Adrenal gland (tissue), 12 donors: ENCODE data around the gene GRK3. TPM values are rescaled to one million over a fixed set of nuclear protein-coding genes. Genes with fewer than 3 reads are reported as not detected.

Experiments used
- DNase-seq, 7 donors: peaks; one replicate each; pipeline ENCODE4 v3.0.0-alpha.2; 2019 to 2020
- H3K27ac ChIP-seq, 5 donors: fragments of 200-600 bp; sonication (generic) in 4 of 5; 1 replicate in 3 of 5; 2 replicates in 2 of 5; pipeline versions ENCODE4 v1.5.1 to v1.8.0; 2016 to 2020; ENCODE audit warnings: mild to moderate bottlenecking in 1 of 5
- H3K27me3 ChIP-seq: fragments of 200-600 bp; 2 replicates; pipeline ENCODE4 v1.8.0; 2021
- H3K36me3 ChIP-seq, 2 donors: fragments of 200-600 bp; replicated peaks in 1 of 2; 1 replicate in 1 of 2; 2 replicates in 1 of 2; pipeline versions ENCODE4 v1.5.1 to v1.8.0; 2018 to 2022
- H3K4me1 ChIP-seq, 2 donors: fragments of 200-600 bp; replicated peaks in 1 of 2; 1 replicate in 1 of 2; 2 replicates in 1 of 2; pipeline versions ENCODE4 v1.5.1 to v1.8.0; 2018 to 2021
- H3K4me3 ChIP-seq, 4 donors: fragments of 200-600 bp; sonication (generic) in 3 of 4; one replicate each; pipeline ENCODE4 v1.5.1; 2016 to 2018
- H3K9me3 ChIP-seq, 3 donors: fragments of 200-600 bp; sonication (generic) in 1 of 3; replicated peaks in 1 of 3; 1 replicate in 2 of 3; 2 replicates in 1 of 3; pipeline versions ENCODE4 v1.5.1 to v1.8.0; 2016 to 2021
- CTCF ChIP-seq, 6 experiments: fragments of 450-650 bp in 4 of 6; fragments of 200-600 bp in 2 of 6; sonication (generic) in 1 of 6; IDR thresholded peaks; 1 replicate in 5 of 6; 2 replicates in 1 of 6; pipeline versions ENCODE4 v1.5.1 to v1.8.0; 2016 to 2021; ENCODE audit warnings: antibody characterized with exemption in 6 of 6, mild to moderate bottlenecking in 2 of 6, moderate library complexity in 1 of 6
- POLR2A ChIP-seq, 2 donors: fragments of 450-650 bp; IDR thresholded peaks; one replicate each; pipeline ENCODE4 v1.6.1; 2017; ENCODE audit warnings: antibody characterized with exemption in 2 of 2, mild to moderate bottlenecking in 2 of 2, moderate library complexity in 1 of 2
- WGBS, 4 donors: extraction: QIAGEN DNeasy Blood & Tissue Kit in 2 of 4; methylation state at CpG; one replicate each; pipeline versions ENCODE4 v1.1.5 to v1.1.7; 2013 to 2017; 5-methylcytosine and 5-hydroxymethylcytosine counted together
- intact Hi-C, 2 donors: fragments of 100-400 bp; cut with DNase I; formaldehyde crosslinking; loops; one replicate each; pipeline versions ENCODE4 v1.14.1 to v1.15.0; 2022 to 2023
- polyA plus RNA-seq, 3 donors: library from polyadenylated mRNA; stranded (reverse); fragments of 200-250 nt in 2 of 3; fragments of 350-450 nt in 1 of 3; fragmentation: Illumina TruSeq in 1 of 3; extraction: RNeasy Lipid Tissue Mini Kit (QIAGEN cat#74804) in 1 of 3; gene quantifications; one replicate each; pipeline ENCODE4 v1.2.3, GENCODE V29; 2013 to 2014
- total RNA-seq, 9 donors: library from RNA; depleted of rRNA in 4 of 9; stranded (reverse); fragments of >200 nt in 4 of 9; fragments of 120-200 nt in 1 of 9; fragmentation: NEBNext Ultra II Directional in 1 of 9; extraction: Animal tissue kit (Norgen Biotek cat#: 25700) in 1 of 9; gene quantifications; one replicate each; pipeline versions ENCODE4 v1.1.0 to v1.2.4, GENCODE V29; 2013 to 2023
- donor health status: healthy with polysubstance abuse.
- donor health status: Bipolar disorder and iron deficiency.
- donor health status: DM: yes; HTN: yes; CAD: no.
- donor health status: DM: no; HTN: no; CAD: no.
- donor health status: DM: no; HTN: no; CAD: no.
- donor health status: DM: yes; HTN: yes; CAD: no.

Gene GRK3
- total and polyA plus RNA-seq, 12 donors, result 3.2 to 20.9 (median 10.1) TPM

GRCh38 chr22:25716637-25717036 lies 152.2 kb downstream of the GRK3 start:
- 93 to 97% (median 95%) methylated on average over 10 of the region's 10 CpGs for WGBS, 4 donors

GRCh38 chr22:25718135-25718840 lies 153.8 kb downstream of the GRK3 start:
- Histone ChIP-seq H3K27ac (no peak overlapping the region), H3K4me1 (no peaks in the 10 kb centered on the region), H3K36me3 (no peaks in the 10 kb centered on the region), H3K27me3 (no peaks in the 10 kb centered on the region), H3K4me3 (no peak overlapping the region), H3K9me3 (no peaks in the 10 kb centered on the region)
- intact Hi-C loops, result no loop called here
- no peak for TF ChIP-seq POLR2A (IDR thresholded peaks at IDR 0.05)
- 89 to 95% (median 92%) methylated on average over 10 of the region's 10 CpGs for WGBS, 4 donors
- no peak for DNase-seq

More at GRCh38 chr22:25716637-25717036, 152.2 kb downstream of the GRK3 start:
- H3K4me1 ChIP-seq, result no peaks in the 10 kb centered on the region
- TF ChIP-seq POLR2A (IDR thresholded peaks at IDR 0.05) (no peak), CTCF (IDR thresholded peaks at IDR 0.05) (no peak)
- DNase-seq, result peak in 1 of 7 donors; percentile 34
- H3K27ac ChIP-seq, result no peak overlapping the region
- no peak overlapping the region for H3K4me3 ChIP-seq
- no peaks in the 10 kb centered on the region for H3K9me3 ChIP-seq
- H3K27me3 ChIP-seq, result no peaks in the 10 kb centered on the region
- intact Hi-C loops, result no loop called here
- H3K36me3 ChIP-seq, result no peaks in the 10 kb centered on the region

- H3K27me3 ChIP-seq, result no peaks in the 10 kb centered on the region
- no peaks in the 10 kb centered on the region for H3K4me1 ChIP-seq
- no peaks in the 10 kb centered on the region for H3K9me3 ChIP-seq
- no peak overlapping the region for H3K27ac ChIP-seq
- TF ChIP-seq CTCF (IDR thresholded peaks at IDR 0.05) (no peak), POLR2A (IDR thresholded peaks at IDR 0.05) (no peak)
- no peaks in the 10 kb centered on the region for H3K36me3 ChIP-seq
- intact Hi-C loops, result loop anchor here in 1 of 2 donors (10.0 kb wide), 1 partner anchor 53 kb away; no protein-coding TSS in a partner anchor
- DNase-seq, result peak in 1 of 7 donors; percentile 25
- WGBS, 4 donors, result 95 to 97% (median 96%) methylated on average over 14 to 16 of the region's 16 CpGs
- H3K4me3 ChIP-seq, result no peak overlapping the region
These were observed 157.7 kb downstream of the GRK3 start for GRCh38 chr22:25722223-25722622.

- intact Hi-C loops, result loop anchor here in 1 of 2 donors (10.0 kb wide), 1 partner anchor 52 kb away; no protein-coding TSS in a partner anchor
- no peaks in the 10 kb centered on the region for H3K9me3 ChIP-seq
- no peaks in the 10 kb centered on the region for H3K4me1 ChIP-seq
- no peak overlapping the region for H3K27ac ChIP-seq
- H3K27me3 ChIP-seq, result no peaks in the 10 kb centered on the region
- DNase-seq, result no peak
- WGBS, 4 donors, result 94 to 100% (median 97%) methylated on average over 3 of the region's 3 CpGs
- no peaks in the 10 kb centered on the region for H3K36me3 ChIP-seq
- no peak overlapping the region for H3K4me3 ChIP-seq
- TF ChIP-seq CTCF (IDR thresholded peaks at IDR 0.05) (no peak), POLR2A (IDR thresholded peaks at IDR 0.05) (no peak)
These were observed 158.2 kb downstream of the GRK3 start for GRCh38 chr22:25722626-25723025.

- H3K36me3 ChIP-seq, result no peaks in the 10 kb centered on the region
- intact Hi-C loops, result loop anchor here in 1 of 2 donors (10.0 kb wide), 1 partner anchor 49 kb away; no protein-coding TSS in a partner anchor
- H3K27ac ChIP-seq, result no peak overlapping the region
- H3K4me3 ChIP-seq, result no peak overlapping the region
- TF ChIP-seq POLR2A (IDR thresholded peaks at IDR 0.05), result no peak
- no peak for TF ChIP-seq CTCF (IDR thresholded peaks at IDR 0.05)
- DNase-seq, result no peak
- H3K9me3 ChIP-seq, result no peaks in the 10 kb centered on the region
- 65 to 72% (median 71%) methylated on average over 4 of the region's 4 CpGs for WGBS, 4 donors
- H3K27me3 ChIP-seq, result no peaks in the 10 kb centered on the region
- H3K4me1 ChIP-seq, result no peaks in the 10 kb centered on the region
These were observed 161.8 kb downstream of the GRK3 start for GRCh38 chr22:25726241-25726640.
